Sigmoid colon (tissue), 7 donors: ENCODE data around the gene PCDH10. TPM values are rescaled to one million over a fixed set of nuclear protein-coding genes. Genes with fewer than 3 reads are reported as not detected.

Experiments
- DNase-seq: peaks from one replicate; pipeline ENCODE4 v3.0.0-alpha.2; 2019
- H3K27ac ChIP-seq, 4 donors: fragments of 200-600 bp; sonication (generic); one replicate each; pipeline ENCODE4 v1.5.1; 2016 to 2019; ENCODE audit warnings: mild to moderate bottlenecking in 1 of 4
- H3K27me3 ChIP-seq, 3 donors: fragments of 200-600 bp; sonication (generic); one replicate each; pipeline ENCODE4 v1.5.1; 2019; ENCODE audit warnings: mild to moderate bottlenecking in 1 of 3
- H3K36me3 ChIP-seq, 4 donors: fragments of 200-600 bp; sonication (generic); one replicate each; pipeline ENCODE4 v1.5.1; 2016 to 2019
- H3K4me1 ChIP-seq, 4 donors: fragments of 200-600 bp; sonication (generic); one replicate each; pipeline ENCODE4 v1.5.1; 2017 to 2019
- H3K4me3 ChIP-seq, 4 donors: fragments of 200-600 bp; sonication (generic); one replicate each; pipeline ENCODE4 v1.5.1; 2017 to 2019; ENCODE audit warnings: mild to moderate bottlenecking in 2 of 4, moderate library complexity in 1 of 4
- H3K9me3 ChIP-seq, 4 donors: fragments of 200-600 bp in 3 of 4; sonication (generic) in 3 of 4; one replicate each; pipeline versions ENCODE4 v1.5.1 to v1.6.1; 2013 to 2019
- EP300 ChIP-seq, 4 donors: sonication (generic); formaldehyde crosslinking; IDR thresholded peaks; one replicate each; pipeline ENCODE4 v1.6.1; 2017; ENCODE audit warnings: antibody characterized with exemption in 4 of 4
- POLR2A ChIP-seq, 2 donors: fragments of 450-650 bp; IDR thresholded peaks; one replicate each; pipeline ENCODE4 v1.6.1; 2016; ENCODE audit warnings: antibody characterized with exemption in 2 of 2, mild to moderate bottlenecking in 2 of 2, moderate library complexity in 2 of 2
- POLR2AphosphoS5 ChIP-seq, 4 donors: sonication (generic); formaldehyde crosslinking; IDR thresholded peaks; one replicate each; pipeline ENCODE4 v1.6.1; 2017; ENCODE audit warnings: antibody characterized with exemption in 4 of 4
- WGBS, 2 donors: extraction: QIAGEN DNeasy Blood & Tissue Kit; methylation state at CpG; one replicate each; pipeline ENCODE4 v1.1.7; 2013; 5-methylcytosine and 5-hydroxymethylcytosine counted together
- intact Hi-C: fragments of 100-400 bp; cut with DNase I; formaldehyde crosslinking; loops from one replicate; pipeline ENCODE4 v1.15.1; 2023
- polyA plus RNA-seq, 3 donors: library from polyadenylated mRNA; stranded (reverse); fragments of 200-250 nt; gene quantifications; one replicate each; pipeline ENCODE4 v1.2.3, GENCODE V29; 2013
- total RNA-seq, 4 donors: library from RNA; depleted of rRNA; stranded (reverse); fragments of >200 nt; gene quantifications; one replicate each; pipeline ENCODE4 v1.1.0, GENCODE V29; 2016
- TF ChIP-seq, protein P1 (sequence below), 4 experiments: fragments of 450-650 bp in 3 of 4; fragments of 200-600 bp in 1 of 4; IDR thresholded peaks; one replicate each; pipeline ENCODE4 v1.5.1; 2016 to 2019; ENCODE audit warnings: antibody characterized with exemption in 4 of 4, mild to moderate bottlenecking in 3 of 4, moderate library complexity in 2 of 4
- donor health status: healthy with polysubstance abuse.
- donor health status: Bipolar disorder and iron deficiency.
- donor health status: healthy.

PCDH10 gene
- total and polyA plus RNA-seq, 7 donors: under 0.01 to 1.9 (median 0.79) TPM; not detected in 1

DNA sequence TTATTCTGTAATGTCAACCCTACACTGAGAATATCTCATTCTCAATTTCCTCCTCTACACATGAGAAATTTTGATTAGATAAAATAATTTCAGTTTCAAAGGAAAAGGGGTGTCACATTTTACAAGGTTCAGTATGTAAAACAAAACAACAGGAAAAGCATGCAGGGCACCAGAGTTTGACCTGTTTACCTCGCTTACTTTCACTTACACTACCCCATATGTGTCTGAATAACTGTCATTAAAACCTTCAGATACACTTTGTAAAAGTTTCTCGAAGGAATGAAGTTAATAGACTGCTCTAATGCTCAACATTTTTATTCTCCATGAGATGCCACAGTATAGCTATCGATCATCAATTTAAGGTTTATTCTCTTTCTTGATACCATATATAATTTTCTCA lies 12.3 kb upstream of the PCDH10 start:
- no peak for DNase-seq
- WGBS, 2 donors: 79 to 86% methylated on average over 3 of the region's 3 CpGs
- H3K27ac ChIP-seq: no peak overlapping the region
- H3K4me1 ChIP-seq: no peaks in the 10 kb centered on the region
- no peak overlapping the region for H3K4me3 ChIP-seq
- TF ChIP-seq, protein P1, sequence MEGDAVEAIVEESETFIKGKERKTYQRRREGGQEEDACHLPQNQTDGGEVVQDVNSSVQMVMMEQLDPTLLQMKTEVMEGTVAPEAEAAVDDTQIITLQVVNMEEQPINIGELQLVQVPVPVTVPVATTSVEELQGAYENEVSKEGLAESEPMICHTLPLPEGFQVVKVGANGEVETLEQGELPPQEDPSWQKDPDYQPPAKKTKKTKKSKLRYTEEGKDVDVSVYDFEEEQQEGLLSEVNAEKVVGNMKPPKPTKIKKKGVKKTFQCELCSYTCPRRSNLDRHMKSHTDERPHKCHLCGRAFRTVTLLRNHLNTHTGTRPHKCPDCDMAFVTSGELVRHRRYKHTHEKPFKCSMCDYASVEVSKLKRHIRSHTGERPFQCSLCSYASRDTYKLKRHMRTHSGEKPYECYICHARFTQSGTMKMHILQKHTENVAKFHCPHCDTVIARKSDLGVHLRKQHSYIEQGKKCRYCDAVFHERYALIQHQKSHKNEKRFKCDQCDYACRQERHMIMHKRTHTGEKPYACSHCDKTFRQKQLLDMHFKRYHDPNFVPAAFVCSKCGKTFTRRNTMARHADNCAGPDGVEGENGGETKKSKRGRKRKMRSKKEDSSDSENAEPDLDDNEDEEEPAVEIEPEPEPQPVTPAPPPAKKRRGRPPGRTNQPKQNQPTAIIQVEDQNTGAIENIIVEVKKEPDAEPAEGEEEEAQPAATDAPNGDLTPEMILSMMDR (IDR thresholded peaks at IDR 0.05): no peak
- no peak for TF ChIP-seq EP300 (IDR thresholded peaks at IDR 0.05)
- TF ChIP-seq POLR2A (IDR thresholded peaks at IDR 0.05): no peak
- no peak for TF ChIP-seq POLR2AphosphoS5 (IDR thresholded peaks at IDR 0.05)
- H3K9me3 ChIP-seq: no peaks in the 10 kb centered on the region
- H3K27me3 ChIP-seq: no peaks in the 10 kb centered on the region
- intact Hi-C loops: no loop called here
- no peaks in the 10 kb centered on the region for H3K36me3 ChIP-seq

DNA sequence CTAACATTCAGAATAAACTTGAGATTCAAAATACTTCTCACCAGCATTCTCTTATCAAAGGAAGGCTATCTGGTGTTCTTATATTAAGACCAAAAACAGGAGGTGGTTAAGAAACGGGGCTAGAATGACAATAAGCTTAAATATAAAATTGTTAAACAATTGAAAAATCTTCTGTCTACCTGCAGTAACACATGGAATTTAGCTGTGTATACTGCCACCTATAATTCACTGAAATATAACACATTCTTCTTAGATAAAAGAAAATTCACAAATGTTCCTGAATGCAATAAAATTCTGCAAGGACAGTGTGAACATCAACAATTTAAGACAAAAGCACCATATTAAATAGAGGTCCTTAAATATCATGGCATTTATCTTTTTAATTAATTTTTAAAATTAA lies 11.5 kb upstream of the PCDH10 start:
- 39 to 73% methylated on average over 1 of the region's 1 CpG for WGBS, 2 donors
- intact Hi-C loops: no loop called here
- no peak overlapping the region for H3K4me3 ChIP-seq
- DNase-seq: no peak
- no peaks in the 10 kb centered on the region for H3K9me3 ChIP-seq
- no peaks in the 10 kb centered on the region for H3K27me3 ChIP-seq
- TF ChIP-seq EP300 (IDR thresholded peaks at IDR 0.05) (no peak), POLR2AphosphoS5 (IDR thresholded peaks at IDR 0.05) (no peak), POLR2A (IDR thresholded peaks at IDR 0.05) (no peak)
- TF ChIP-seq, protein P1 (IDR thresholded peaks at IDR 0.05): no peak
- no peaks in the 10 kb centered on the region for H3K4me1 ChIP-seq
- no peaks in the 10 kb centered on the region for H3K36me3 ChIP-seq
- no peak overlapping the region for H3K27ac ChIP-seq

DNA sequence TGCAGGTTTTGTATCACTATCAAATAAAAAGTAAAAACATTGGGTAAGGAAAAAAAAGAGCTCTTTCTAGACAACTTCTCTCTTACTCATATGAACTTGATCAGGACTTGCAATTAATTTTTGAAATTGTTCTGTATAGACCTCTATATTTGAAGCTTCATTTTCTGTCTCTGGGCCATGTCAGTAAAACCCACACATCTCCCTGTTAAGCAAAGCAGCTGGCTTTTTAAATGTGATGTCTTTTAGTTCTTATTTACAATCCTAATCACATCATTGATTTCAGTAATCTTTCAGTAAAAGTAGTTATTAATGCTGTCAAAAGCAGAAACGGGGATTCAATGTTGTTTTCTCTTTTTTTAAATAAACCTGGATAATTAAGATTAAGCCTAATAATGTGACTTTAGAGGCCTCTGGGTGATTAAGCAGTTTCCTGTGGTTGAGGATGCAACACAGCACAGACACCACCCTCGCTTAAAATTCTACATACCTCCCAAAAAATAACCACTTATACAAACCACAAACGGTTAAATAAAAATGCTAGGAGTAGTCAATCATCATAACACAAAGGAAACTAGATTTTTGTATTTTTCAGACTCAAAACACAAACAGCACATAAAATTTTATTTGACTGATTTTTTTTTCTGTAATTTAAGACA lies 5.2 kb upstream of the PCDH10 start:
- DNase-seq: no peak
- WGBS, 2 donors: 34 to 40% methylated on average over 3 of the region's 3 CpGs
- no peak for TF ChIP-seq EP300 (IDR thresholded peaks at IDR 0.05)
- no peak for TF ChIP-seq POLR2AphosphoS5 (IDR thresholded peaks at IDR 0.05)
- TF ChIP-seq, protein P1 (IDR thresholded peaks at IDR 0.05): no peak
- TF ChIP-seq POLR2A (IDR thresholded peaks at IDR 0.05): no peak
- H3K27me3 ChIP-seq: peaks cover 0 to 4% (median 0%) of the 10 kb centered on the region in 3 donors
- no peaks in the 10 kb centered on the region for H3K36me3 ChIP-seq
- H3K4me1 ChIP-seq: peaks cover 0 to 30% (median 23%) of the 10 kb centered on the region in 4 donors
- H3K27ac ChIP-seq: no peak overlapping the region
- no peak overlapping the region for H3K4me3 ChIP-seq
- intact Hi-C loops: loop anchor here (10.0 kb wide), 1 partner anchor 341 kb away; no protein-coding TSS in a partner anchor
- H3K9me3 ChIP-seq: no peaks in the 10 kb centered on the region

DNA sequence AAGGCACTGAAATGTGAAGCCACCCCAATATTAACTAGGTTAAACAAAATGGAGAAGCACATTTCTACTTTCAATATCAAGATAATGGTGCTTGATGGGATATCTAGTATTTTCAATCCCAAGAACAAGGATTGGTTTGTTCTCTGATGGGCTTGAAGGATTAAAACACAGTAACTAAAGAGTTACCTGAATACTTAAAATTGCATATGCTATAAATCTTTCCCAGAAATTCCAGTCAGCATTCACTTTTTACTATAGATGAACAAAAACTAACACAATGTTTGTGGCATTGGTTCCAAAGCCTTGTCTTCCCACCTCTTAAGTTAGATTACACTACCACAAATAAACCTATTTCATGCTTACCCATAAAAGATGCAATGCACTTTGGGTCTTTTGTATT lies 3.9 kb upstream of the PCDH10 start:
- Histone ChIP-seq H3K9me3 (no peaks in the 10 kb centered on the region), H3K4me1 (peaks cover 0 to 42% (median 32%) of the 10 kb centered on the region in 4 donors), H3K4me3 (no peak overlapping the region), H3K27me3 (peaks cover under 1 to 10% (median 2%) of the 10 kb centered on the region in 3 donors), H3K36me3 (no peaks in the 10 kb centered on the region), H3K27ac (no peak overlapping the region)
- TF ChIP-seq, protein P1 (IDR thresholded peaks at IDR 0.05): no peak
- no peak for TF ChIP-seq POLR2A (IDR thresholded peaks at IDR 0.05)
- intact Hi-C loops: loop anchor here (10.0 kb wide), 1 partner anchor 340 kb away; no protein-coding TSS in a partner anchor
- DNase-seq: no peak
